Caco-2 (cell line): ENCODE results near the gene MRGPRD. TPM values are rescaled to one million over a fixed set of nuclear protein-coding genes. Genes with fewer than 3 reads are reported as not detected.
"Not testable (repeated sequence)": the region's sequence is repeated elsewhere in the genome, so short reads cannot be mapped to it uniquely, and the experiment has no call there.

Experiments used
- BruUV-seq: library from RNA; stranded (reverse); fragments of 400-500 nt; replicated peaks from 2 replicates; lab custom pipeline; 2021; lab: Mats Ljungman, UMichigan
- CTCF ChIA-PET: fragments of 300-600 bp; sonication (Branson Sonifier 250); formaldehyde crosslinking; loops from one replicate; lab custom pipeline; 2022; ENCODE audit warnings: antibody characterized with exemption; lab: Charles Lee
- POLR2A ChIA-PET: fragments of 300-600 bp; sonication (Branson Sonifier 250); formaldehyde crosslinking; loops from one replicate; lab custom pipeline; 2022; ENCODE audit warnings: antibody characterized with exemption; lab: Charles Lee
- DNase-seq, 2 experiments: peaks; one replicate each; pipeline versions ENCODE4 v3.0.0 to v3.0.0-alpha.2; 2020 to 2022
- H3K27me3 ChIP-seq: replicated peaks from 2 replicates; pipeline ENCODE4 v1.6.0; 2011; ENCODE audit warnings: low read length; ENCODE audit not compliant: control insufficient read depth, insufficient read depth
- H3K36me3 ChIP-seq: 2 replicates; pipeline ENCODE4 v1.5.1; 2011; ENCODE audit warnings: low read length; ENCODE audit not compliant: control insufficient read depth, insufficient read depth
- H3K4me1 ChIP-seq: fragments of 250-450 bp; sonication (Bioruptor Pico); 2 replicates; pipeline ENCODE4 v1.5.1; 2020; ENCODE audit warnings: mild to moderate bottlenecking
- H3K4me3 ChIP-seq: 2 replicates; pipeline ENCODE4 v1.5.1; 2011; ENCODE audit warnings: low read depth, mild to moderate bottlenecking, control low read depth, low read length
- H3K9me3 ChIP-seq: fragments of 250-450 bp; sonication (Bioruptor Pico); 2 replicates; pipeline ENCODE4 v1.5.1; 2020; ENCODE audit warnings: mild to moderate bottlenecking, moderate library complexity
- H3K27ac Mint-ChIP-seq: one replicate; pipeline ENCODE4 v1.8.0; 2022; ENCODE audit warnings: mixed read lengths; ENCODE audit not compliant: unreplicated experiment
- H3K27me3 Mint-ChIP-seq: one replicate; pipeline ENCODE4 v1.8.0; 2022; ENCODE audit warnings: mixed read lengths; ENCODE audit not compliant: insufficient read depth, unreplicated experiment
- H3K36me3 Mint-ChIP-seq: one replicate; pipeline ENCODE4 v1.8.0; 2022; ENCODE audit warnings: mild to moderate bottlenecking, mixed read lengths; ENCODE audit not compliant: insufficient read depth, unreplicated experiment
- H3K4me1 Mint-ChIP-seq: one replicate; pipeline ENCODE4 v1.8.0; 2022; ENCODE audit warnings: low read depth, mixed read lengths; ENCODE audit not compliant: unreplicated experiment
- H3K4me3 Mint-ChIP-seq: one replicate; pipeline ENCODE4 v1.8.0; 2022; ENCODE audit warnings: mild to moderate bottlenecking, moderate library complexity, mixed read lengths; ENCODE audit not compliant: unreplicated experiment
- H3K9me3 Mint-ChIP-seq: one replicate; pipeline ENCODE4 v1.8.0; 2022; ENCODE audit warnings: mixed read lengths; ENCODE audit not compliant: unreplicated experiment
- intact Hi-C: fragments of 100-400 bp; cut with micrococcal nuclease; formaldehyde crosslinking; loops from one replicate; pipeline ENCODE4 v1.10.0; 2022; ENCODE audit not compliant: unreplicated experiment
- total RNA-seq: library from RNA; stranded (reverse); gene quantifications from 2 replicates; pipeline ENCODE4 v1.2.3, GENCODE V29; 2022
- TF ChIP-seq, protein P1 (sequence below), 2 experiments: fragments of 200-600 bp in 1 of 2; IDR thresholded peaks; 1 replicate in 1 of 2; 2 replicates in 1 of 2; pipeline versions ENCODE4 v1.5.1 to v1.8.0; 2011 to 2022; ENCODE audit warnings: antibody characterized with exemption in 1 of 2, control low read depth in 1 of 2, inconsistent platforms in 1 of 2, low read depth in 1 of 2, low read length in 1 of 2, mild to moderate bottlenecking in 1 of 2, moderate library complexity in 1 of 2; ENCODE audit not compliant: insufficient read depth in 1 of 2, severe bottlenecking in 1 of 2, unreplicated experiment in 1 of 2

The MRGPRD gene
- total RNA-seq, 1 experiment from 2014 or later = not detected

DNA sequence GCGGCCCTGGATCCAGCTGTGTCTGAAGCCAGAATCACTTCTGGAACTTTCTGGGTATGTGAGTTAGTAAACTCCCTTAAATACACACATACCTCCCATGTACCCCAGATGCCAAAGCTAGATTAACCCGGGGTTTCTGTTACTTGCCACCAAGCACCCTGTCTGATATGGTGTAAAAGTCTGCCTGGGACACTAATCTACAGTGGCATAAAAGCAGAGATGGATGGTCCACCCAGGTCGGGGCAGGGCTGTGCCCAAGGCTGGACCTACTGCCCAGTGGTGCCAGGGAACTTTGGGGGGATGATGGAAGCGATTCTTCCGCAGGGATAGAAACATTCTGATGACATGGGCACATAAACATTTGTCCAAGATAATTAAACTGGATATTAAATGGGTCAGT, 19.6 kb upstream of the MRGPRD start:
- BruUV-seq = no TSS peak
- CTCF ChIA-PET = interaction anchor here (0.5 to 1.7 kb wide), 3 partner anchors 16 to 191 kb away, joined by 3 to 4 read pairs (median 4); partner anchors contain the start of gene TPCN2
- intact Hi-C loops = loop anchor here (5.0 kb wide), 1 partner anchor 33 kb away; no protein-coding TSS in a partner anchor
- POLR2A ChIA-PET = interaction anchor here (1.0 kb wide), 1 partner anchor 48 kb away, joined by 3 read pairs; the partner anchor contains the start of gene TPCN2
- no peaks in the 10 kb centered on the region for H3K36me3 ChIP-seq
- Mint-ChIP-seq H3K9me3 (no peaks in the 10 kb centered on the region), H3K27me3 (no peaks in the 10 kb centered on the region), H3K4me3 (no peak overlapping the region), H3K4me1 (peaks cover 4% of the 10 kb centered on the region), H3K27ac (no peak overlapping the region), H3K36me3 (no peaks in the 10 kb centered on the region)
- H3K4me3 ChIP-seq = no peak overlapping the region
- H3K27me3 ChIP-seq = no peaks in the 10 kb centered on the region
- H3K9me3 ChIP-seq = no peaks in the 10 kb centered on the region
- no peaks in the 10 kb centered on the region for H3K4me1 ChIP-seq
- TF ChIP-seq, protein P1, sequence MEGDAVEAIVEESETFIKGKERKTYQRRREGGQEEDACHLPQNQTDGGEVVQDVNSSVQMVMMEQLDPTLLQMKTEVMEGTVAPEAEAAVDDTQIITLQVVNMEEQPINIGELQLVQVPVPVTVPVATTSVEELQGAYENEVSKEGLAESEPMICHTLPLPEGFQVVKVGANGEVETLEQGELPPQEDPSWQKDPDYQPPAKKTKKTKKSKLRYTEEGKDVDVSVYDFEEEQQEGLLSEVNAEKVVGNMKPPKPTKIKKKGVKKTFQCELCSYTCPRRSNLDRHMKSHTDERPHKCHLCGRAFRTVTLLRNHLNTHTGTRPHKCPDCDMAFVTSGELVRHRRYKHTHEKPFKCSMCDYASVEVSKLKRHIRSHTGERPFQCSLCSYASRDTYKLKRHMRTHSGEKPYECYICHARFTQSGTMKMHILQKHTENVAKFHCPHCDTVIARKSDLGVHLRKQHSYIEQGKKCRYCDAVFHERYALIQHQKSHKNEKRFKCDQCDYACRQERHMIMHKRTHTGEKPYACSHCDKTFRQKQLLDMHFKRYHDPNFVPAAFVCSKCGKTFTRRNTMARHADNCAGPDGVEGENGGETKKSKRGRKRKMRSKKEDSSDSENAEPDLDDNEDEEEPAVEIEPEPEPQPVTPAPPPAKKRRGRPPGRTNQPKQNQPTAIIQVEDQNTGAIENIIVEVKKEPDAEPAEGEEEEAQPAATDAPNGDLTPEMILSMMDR (IDR thresholded peaks at IDR 0.05; ENCODE audit: insufficient read depth in 1 of 2, low read depth in 1 of 2, low read length in 1 of 2, severe bottlenecking in 1 of 2, unreplicated experiment in 1 of 2) = no peak
- peak in 1 of 2 experiments; percentile 21 for DNase-seq

DNA sequence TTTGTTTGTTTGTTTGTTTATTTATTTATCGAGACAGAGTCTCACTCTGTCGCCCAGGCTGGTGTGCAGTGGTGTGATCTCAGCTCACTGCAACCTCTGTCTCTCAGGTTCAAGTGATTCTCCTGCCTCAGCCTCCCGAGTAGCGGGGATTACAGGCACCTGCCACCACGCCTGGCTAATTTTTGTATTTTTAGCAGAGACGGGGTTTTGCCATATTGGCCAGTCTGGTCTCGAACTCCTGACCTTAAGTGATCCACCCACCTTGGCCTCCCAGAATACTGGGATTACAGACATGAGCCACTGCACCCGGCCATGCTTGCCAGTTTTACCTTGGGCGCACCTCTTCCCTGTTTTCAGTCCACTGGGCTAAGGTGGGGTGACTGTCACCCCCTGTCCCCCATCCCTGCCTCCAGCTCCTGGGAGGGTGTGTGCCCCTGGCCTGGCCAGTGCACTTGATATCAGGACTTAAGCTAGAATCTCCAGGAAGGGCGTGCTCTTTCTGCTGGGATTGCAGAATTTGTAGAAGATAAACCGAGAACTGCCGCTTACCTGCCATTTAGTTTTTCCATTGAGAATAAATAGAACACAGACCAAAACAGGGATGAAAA, 19.1 kb upstream of the MRGPRD start:
- peak in 1 of 2 experiments; percentile 21 for DNase-seq
- POLR2A ChIA-PET, H3K27ac Mint-ChIP-seq, BruUV-seq, H3K4me3 Mint-ChIP-seq, H3K36me3 ChIP-seq, H3K9me3 ChIP-seq, H3K27me3 ChIP-seq, H3K4me3 ChIP-seq, H3K4me1 Mint-ChIP-seq, H3K4me1 ChIP-seq, H3K27me3 Mint-ChIP-seq, H3K9me3 Mint-ChIP-seq, H3K36me3 Mint-ChIP-seq: not testable (repeated sequence)
- intact Hi-C loops = loop anchor here (5.0 kb wide), 1 partner anchor 33 kb away; no protein-coding TSS in a partner anchor
- CTCF ChIA-PET = interaction anchor here (1.7 kb wide), 1 partner anchor 49 kb away, joined by 4 read pairs; the partner anchor contains the start of gene TPCN2

DNA sequence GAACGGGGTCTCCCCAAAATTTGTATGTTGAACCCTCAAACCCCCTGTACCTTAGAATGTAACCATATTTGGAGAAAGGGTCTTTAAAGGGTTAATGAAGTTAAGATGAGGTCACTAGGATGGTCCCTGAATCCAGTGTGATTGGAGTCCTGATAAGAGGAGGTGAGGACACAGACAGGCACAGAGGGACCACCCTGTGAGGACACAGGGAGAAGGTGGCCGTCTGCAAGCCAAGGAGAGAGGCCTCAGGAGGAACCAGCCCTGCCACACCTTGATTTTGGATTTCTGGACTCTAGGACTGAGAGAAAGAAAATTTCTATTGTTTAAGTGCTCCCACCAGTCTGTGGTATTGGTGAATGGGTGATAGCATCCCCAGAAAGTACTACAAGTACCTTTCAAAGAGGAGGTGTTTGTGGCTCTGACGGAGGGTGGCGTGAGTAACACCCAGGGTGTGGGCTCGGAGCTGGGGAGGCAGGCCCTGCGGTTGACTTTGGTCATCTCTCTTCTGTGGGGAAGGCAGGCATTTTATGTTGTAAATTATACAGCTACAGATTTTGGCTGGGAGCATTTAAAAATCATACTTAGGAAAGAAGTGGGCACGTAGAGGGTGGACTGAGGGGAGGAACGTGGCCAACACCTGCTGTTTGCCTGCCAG, 18.4 kb upstream of the MRGPRD start:
- DNase-seq = peak in 1 of 2 experiments; percentile 30
- Mint-ChIP-seq H3K4me3 (no peak overlapping the region), H3K27me3 (no peaks in the 10 kb centered on the region), H3K4me1 (no peaks in the 10 kb centered on the region), H3K9me3 (no peaks in the 10 kb centered on the region), H3K27ac (no peak overlapping the region), H3K36me3 (no peaks in the 10 kb centered on the region)
- Histone ChIP-seq H3K27me3 (no peaks in the 10 kb centered on the region), H3K9me3 (no peaks in the 10 kb centered on the region), H3K4me1 (no peaks in the 10 kb centered on the region), H3K36me3 (no peaks in the 10 kb centered on the region), H3K4me3 (no peak overlapping the region)
- BruUV-seq = no TSS peak
- POLR2A ChIA-PET = no interaction called here
- TF ChIP-seq, protein P1 (IDR thresholded peaks at IDR 0.05; ENCODE audit: insufficient read depth in 1 of 2, low read depth in 1 of 2, low read length in 1 of 2, severe bottlenecking in 1 of 2, unreplicated experiment in 1 of 2) = no peak
- intact Hi-C loops = no loop called here
- CTCF ChIA-PET = no interaction called here
